Right ventricle myocardium inferior (tissue), 1 donor: ENCODE results near the gene SYTL4. TPM values are rescaled to one million over a fixed set of nuclear protein-coding genes. Genes with fewer than 3 reads are reported as not detected.
"Not testable (repeated sequence)": the region's sequence is repeated elsewhere in the genome, so short reads cannot be mapped to it uniquely, and the experiment has no call there.

Source experiments
- ATAC-seq: fragments of 200-7000 bp; cut with Tn5 transposase; one replicate; pipeline ENCODE4 v1.9.1; 2020; ENCODE audit warnings: mild to moderate bottlenecking, moderate library complexity
- DNase-seq: peaks from one replicate; pipeline ENCODE4 v3.0.0; 2021; ENCODE audit errors: missing footprints
- intact Hi-C: fragments of 100-400 bp; cut with DNase I; formaldehyde crosslinking; loops from one replicate; pipeline ENCODE4 v1.11.0; 2022
- long read RNA-seq: library from polyadenylated mRNA; unstranded; transcript quantifications from one replicate; pipeline ENCODE4 v2.0.0, GENCODE V29; 2021
- total RNA-seq: library from RNA; stranded (reverse); fragmentation: NEBNext Ultra II Directional; extraction: Animal tissue kit (Norgen Biotek cat#: 25700); gene quantifications from one replicate; pipeline ENCODE4 v1.2.1, GENCODE V29; 2021
- donor health status: DM: no; HTN: yes; CAD: no; lungs with severe emphysema.

The SYTL4 gene
- total RNA-seq: 2.2 TPM
- long read RNA-seq, partial matches to known transcripts: 0 of 2 reads
- long read RNA-seq, other reads (novel, unspliced or antisense): 2 of 2 reads

GRCh38 chrX:100731441-100732281 lies at the start of gene SYTL4:
SYTL4 (minus strand) TSS chrX:100732121; CDS start chrX:100702037, 30,084 bp downstream.
- peak; percentile 80 for ATAC-seq
- peak; percentile 70 for DNase-seq
- intact Hi-C loops: no loop called here

DNA sequence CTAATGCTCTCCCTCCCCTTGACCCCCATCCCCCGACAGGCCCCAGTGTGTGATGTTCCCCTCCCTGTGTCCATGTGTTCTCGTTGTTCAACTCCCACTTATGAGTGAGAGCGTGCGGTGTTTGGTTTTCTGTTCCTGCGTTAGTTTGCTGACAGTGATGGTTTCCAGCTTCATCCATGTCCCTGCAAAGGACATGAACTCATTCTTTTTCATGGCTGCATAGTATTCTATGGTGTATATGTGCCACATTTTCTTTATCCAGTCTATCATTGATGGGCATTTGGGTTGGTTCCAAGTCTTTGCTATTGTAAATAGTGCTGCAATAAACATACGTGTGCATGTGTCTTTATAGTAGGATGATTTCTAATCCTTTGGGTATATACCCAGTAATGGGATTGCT lies 37.5 kb upstream of the SYTL4 start:
- ATAC-seq, DNase-seq: not testable (repeated sequence)
- intact Hi-C loops: loop anchor here (5.0 kb wide), 1 partner anchor 257 kb away; no protein-coding TSS in a partner anchor

GRCh38 chrX:100768679-100769338 lies 36.9 kb upstream of the SYTL4 start:
- peak; percentile 84 for DNase-seq
- ATAC-seq: no peak
- intact Hi-C loops: loop anchor here (1.0 to 5.0 kb wide), 2 partner anchors 84 to 257 kb away; no protein-coding TSS in a partner anchor

GRCh38 chrX:100750883-100751282 lies 19.0 kb upstream of the SYTL4 start:
- DNase-seq (no peak), ATAC-seq (no peak)
- intact Hi-C loops: no loop called here

- no peak for ATAC-seq
- intact Hi-C loops: no loop called here
- DNase-seq: no peak
Observed at GRCh38 chrX:100748108-100748507, 16.2 kb upstream of the SYTL4 start.

- ATAC-seq: no peak
- intact Hi-C loops: no loop called here
- DNase-seq: no peak
Observed at GRCh38 chrX:100747703-100748102, 15.8 kb upstream of the SYTL4 start.

GRCh38 chrX:100747090-100747489 lies 15.2 kb upstream of the SYTL4 start:
- ATAC-seq (peak; percentile 60), DNase-seq (no peak)
- intact Hi-C loops: no loop called here

DNA sequence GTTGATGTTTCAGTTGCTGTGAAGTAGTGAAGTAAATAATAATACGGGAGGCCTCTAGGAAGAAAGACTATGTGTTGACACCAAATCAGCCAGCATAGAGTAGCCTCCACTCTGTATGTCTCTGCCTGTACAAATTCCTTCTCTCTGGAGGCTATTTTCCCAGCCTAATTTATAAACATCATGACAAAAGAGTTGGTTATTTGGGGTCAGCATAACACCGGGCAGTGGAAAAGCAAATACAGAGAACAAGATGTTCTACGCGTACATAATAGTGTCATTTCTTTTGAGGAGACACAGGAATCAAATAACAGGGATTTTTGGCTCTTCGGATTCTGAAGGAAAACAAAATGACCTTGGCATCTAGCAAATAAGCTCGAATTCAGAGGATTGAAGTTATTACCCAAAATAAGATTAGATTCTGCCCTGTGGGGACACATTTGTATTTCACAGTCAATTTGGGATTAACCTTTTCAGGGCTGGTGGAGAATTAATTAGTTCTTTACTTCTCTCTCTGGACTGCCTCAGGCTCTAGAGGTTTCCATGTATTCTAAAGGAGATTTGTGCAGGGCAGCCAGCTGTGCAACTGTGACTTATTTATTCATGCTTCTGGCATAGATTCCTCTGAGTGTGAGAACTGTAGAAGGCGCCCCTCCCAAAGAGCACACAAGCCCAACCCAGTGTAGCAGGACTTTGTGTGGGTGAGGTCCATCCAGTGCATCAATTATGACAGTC lies 14.1 kb upstream of the SYTL4 start:
- DNase-seq (no peak), ATAC-seq (peak; percentile 54)
- intact Hi-C loops: no loop called here

- DNase-seq (no peak), ATAC-seq (no peak)
- intact Hi-C loops: no loop called here
Observed at GRCh38 chrX:100745205-100745604, 13.3 kb upstream of the SYTL4 start.

- no peak for DNase-seq
- intact Hi-C loops: no loop called here
- ATAC-seq: no peak
Observed at GRCh38 chrX:100743009-100743607, 11.2 kb upstream of the SYTL4 start.

GRCh38 chrX:100724006-100724405 lies 7.9 kb downstream of the SYTL4 start:
- intact Hi-C loops, ATAC-seq, DNase-seq: not testable (repeated sequence)

DNA sequence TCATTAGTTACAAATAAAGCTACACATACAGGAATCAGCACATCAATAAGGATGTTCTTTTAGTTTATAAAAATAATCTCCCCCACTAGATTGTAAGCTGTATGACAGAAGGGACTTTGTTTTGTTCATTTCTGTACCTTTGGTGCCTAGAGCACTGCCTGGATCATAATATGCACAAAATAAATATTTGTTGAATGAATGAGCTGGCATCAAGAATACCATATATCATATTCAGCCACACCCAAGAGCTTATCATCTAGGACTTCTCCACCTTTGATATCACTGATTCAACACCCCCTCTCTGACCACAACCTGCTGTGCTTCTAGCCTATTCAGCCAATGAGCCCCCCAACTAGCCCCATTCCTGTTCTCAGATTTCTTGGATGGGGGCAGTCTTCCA lies 10.6 kb downstream of the SYTL4 start:
- intact Hi-C loops: no loop called here
- DNase-seq (no peak), ATAC-seq (no peak)

- intact Hi-C loops: no loop called here
- DNase-seq (no peak), ATAC-seq (no peak)
Observed at GRCh38 chrX:100720301-100720700, 11.6 kb downstream of the SYTL4 start.

DNA sequence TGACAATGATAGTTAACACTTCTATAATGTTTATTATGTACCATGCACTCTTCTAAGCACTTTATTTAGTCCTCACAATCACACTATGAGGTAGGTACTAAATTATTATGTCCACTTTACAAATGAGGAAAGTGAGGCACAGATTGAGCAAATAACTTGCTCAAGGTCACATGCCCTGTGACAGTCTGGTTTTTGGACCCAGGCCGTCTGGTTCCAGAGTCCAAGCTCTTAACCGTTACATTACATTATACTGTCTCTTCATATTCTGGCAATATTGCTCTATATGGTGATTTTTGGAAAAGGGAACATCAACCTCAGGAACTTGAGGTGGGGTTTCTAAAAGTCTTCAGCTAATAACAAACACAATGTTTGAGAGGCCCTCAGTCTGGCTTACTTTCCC lies 12.8 kb downstream of the SYTL4 start:
- DNase-seq: no peak
- intact Hi-C loops: no loop called here
- no peak for ATAC-seq

- DNase-seq: no peak
- no peak for ATAC-seq
- intact Hi-C loops: no loop called here
Observed at GRCh38 chrX:100717363-100717762, 14.6 kb downstream of the SYTL4 start.

- intact Hi-C loops: no loop called here
- no peak for DNase-seq
- ATAC-seq: no peak
Observed at GRCh38 chrX:100710816-100711215, 21.1 kb downstream of the SYTL4 start.

DNA sequence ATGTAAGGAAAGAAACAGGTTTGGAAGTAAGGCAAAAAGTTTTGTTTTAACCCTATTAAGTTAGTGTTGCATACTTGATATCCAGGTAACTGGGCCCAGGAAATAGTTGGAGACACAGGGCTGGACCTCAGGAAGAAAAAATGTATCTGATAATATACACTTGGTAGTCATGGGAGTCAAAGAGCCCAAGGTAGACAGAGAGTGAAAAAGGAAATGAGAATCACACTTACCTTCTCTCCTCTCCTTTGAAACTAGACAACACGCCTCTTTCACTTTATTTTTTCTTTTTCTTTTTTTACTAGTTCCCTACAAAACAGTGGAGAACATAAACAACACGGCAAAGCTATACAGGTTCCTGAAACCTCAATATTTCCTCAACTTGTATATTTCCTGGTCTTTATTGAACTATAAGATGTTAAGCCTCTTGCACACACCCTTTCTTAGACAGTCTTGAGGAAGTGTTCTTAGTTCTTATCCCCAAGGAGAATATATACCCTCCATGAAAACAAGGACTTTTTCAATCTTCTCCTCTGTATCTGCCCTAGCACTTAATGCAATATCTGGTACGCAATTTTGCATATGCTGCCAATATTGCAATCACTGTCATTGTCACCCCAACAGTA lies 27.2 kb downstream of the SYTL4 start:
- no peak for ATAC-seq
- intact Hi-C loops: no loop called here
- no peak for DNase-seq

DNA sequence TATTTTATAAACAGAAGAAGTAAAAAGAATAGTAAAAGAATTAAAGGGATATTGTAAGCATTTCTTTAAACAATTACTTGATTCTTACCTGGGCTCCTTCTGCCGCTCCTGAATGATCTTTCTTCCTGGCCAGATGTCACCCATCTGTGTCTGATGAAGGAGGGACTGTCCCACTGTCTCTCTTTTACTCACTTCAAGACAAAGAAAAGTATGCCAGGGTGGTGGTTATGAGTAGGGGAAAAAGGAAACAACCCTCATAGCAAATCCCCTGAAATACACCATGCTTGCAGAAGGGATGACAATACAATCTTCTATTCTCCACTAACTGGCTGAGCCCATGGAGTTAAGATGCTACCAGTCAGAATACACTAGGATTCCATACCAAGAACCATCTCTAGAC lies 31.1 kb downstream of the SYTL4 start:
- no peak for DNase-seq
- no peak for ATAC-seq
- intact Hi-C loops: no loop called here

GRCh38 chrX:100698551-100698950 lies 33.4 kb downstream of the SYTL4 start:
- DNase-seq (no peak), ATAC-seq (no peak)
- intact Hi-C loops: no loop called here
